IMR-90 (cell line): ENCODE measurements around the gene PPRC1. TPM values are rescaled to one million over a fixed set of nuclear protein-coding genes. Genes with fewer than 3 reads are reported as not detected.

Experiments
- ATAC-seq: fragments of 200-7000 bp; cut with Tn5 transposase; 2 replicates; pipeline ENCODE4 v1.9.1; 2020; ENCODE audit warnings: low read depth, mild to moderate bottlenecking, moderate library complexity
- BruUV-seq: library from RNA; stranded (reverse); fragments of 400-500 nt; replicated peaks from 2 replicates; lab custom pipeline; 2021; lab: Mats Ljungman, UMichigan
- CTCF ChIA-PET: fragments of 300-600 bp; formaldehyde crosslinking; extraction: SDS; loops from one replicate; lab custom pipeline; 2021; ENCODE audit warnings: antibody characterized with exemption; lab: Yijun Ruan, JAX
- POLR2A ChIA-PET: fragments of 300-600 bp; sonication (Branson Sonifier 250); formaldehyde crosslinking; loops from one replicate; lab custom pipeline; 2022; ENCODE audit warnings: antibody characterized with exemption; ENCODE audit not compliant: unreplicated experiment; lab: Charles Lee
- DNase-seq: peaks from one replicate; pipeline ENCODE4 v3.0.0; 2013
- H2AFZ ChIP-seq: replicated peaks from 2 replicates; pipeline ENCODE3; 2013; ENCODE audit warnings: low read length, mild to moderate bottlenecking; ENCODE audit not compliant: poor library complexity
- H2AK5ac ChIP-seq: 2 replicates; pipeline ENCODE4 v1.6.1; 2013; ENCODE audit warnings: low read depth, low read length, inconsistent platforms
- H2AK9ac ChIP-seq: replicated peaks from 2 replicates; pipeline ENCODE3; 2013; ENCODE audit warnings: mild to moderate bottlenecking, low read depth, low read length, moderate library complexity; ENCODE audit not compliant: poor library complexity
- H2BK120ac ChIP-seq: 2 replicates; pipeline ENCODE4 v1.6.1; 2013; ENCODE audit warnings: low read depth, low read length, inconsistent platforms
- H2BK15ac ChIP-seq: 3 replicates; pipeline ENCODE4 v1.6.1; 2013; ENCODE audit warnings: low read depth, low read length, inconsistent platforms
- H2BK20ac ChIP-seq: 2 replicates; pipeline ENCODE4 v1.6.1; 2013; ENCODE audit warnings: low read depth, mild to moderate bottlenecking, inconsistent platforms, low read length, moderate library complexity
- H2BK5ac ChIP-seq: 2 replicates; pipeline ENCODE4 v1.6.1; 2013; ENCODE audit warnings: mild to moderate bottlenecking, low read depth, low read length, inconsistent platforms; ENCODE audit not compliant: poor library complexity, severe bottlenecking
- H3K14ac ChIP-seq: replicated peaks from 2 replicates; pipeline ENCODE4 v1.6.1; 2013; ENCODE audit warnings: low read depth, low read length, inconsistent platforms
- H3K18ac ChIP-seq: 2 replicates; pipeline ENCODE4 v1.6.1; 2013; ENCODE audit warnings: low read depth, low read length, control low read depth
- H3K23ac ChIP-seq: 2 replicates; pipeline ENCODE4 v1.6.1; 2013; ENCODE audit warnings: low read depth, low read length, inconsistent platforms
- H3K27ac ChIP-seq: 2 replicates; pipeline ENCODE4 v1.5.1; 2013; ENCODE audit warnings: mild to moderate bottlenecking, control low read depth, low read length; ENCODE audit not compliant: insufficient read depth
- H3K27me3 ChIP-seq: 2 replicates; pipeline ENCODE4 v1.6.1; 2013; ENCODE audit warnings: low read length; ENCODE audit not compliant: control insufficient read depth, insufficient read depth
- H3K36me3 ChIP-seq: 2 replicates; pipeline ENCODE4 v1.6.1; 2013; ENCODE audit warnings: low read length, mixed read lengths; ENCODE audit not compliant: control insufficient read depth, insufficient read depth
- H3K4ac ChIP-seq: 2 replicates; pipeline ENCODE4 v1.6.1; 2013; ENCODE audit warnings: low read depth, low read length, inconsistent platforms
- H3K4me1 ChIP-seq: 2 replicates; pipeline ENCODE4 v1.6.1; 2013; ENCODE audit warnings: low read length, mixed read lengths; ENCODE audit not compliant: control insufficient read depth, insufficient read depth
- H3K4me2 ChIP-seq: 2 replicates; pipeline ENCODE4 v1.6.1; 2013; ENCODE audit warnings: low read depth, mild to moderate bottlenecking, control low read depth, low read length, moderate library complexity
- H3K4me3 ChIP-seq: 2 replicates; pipeline ENCODE4 v1.5.1; 2013; ENCODE audit warnings: low read depth, mild to moderate bottlenecking, control low read depth, low read length, moderate library complexity; ENCODE audit not compliant: insufficient read depth
- H3K56ac ChIP-seq: 2 replicates; pipeline ENCODE4 v1.6.1; 2013; ENCODE audit warnings: low read length, inconsistent platforms; ENCODE audit not compliant: insufficient read depth; ENCODE audit errors: extremely low read depth
- H3K79me1 ChIP-seq, 2 experiments: 2 replicates each; pipeline ENCODE4 v1.6.1; 2013; ENCODE audit warnings: low read length in 2 of 2, inconsistent platforms in 1 of 2, low read depth in 1 of 2
- H3K9ac ChIP-seq: 2 replicates; pipeline ENCODE4 v1.6.1; 2013; ENCODE audit warnings: low read depth, low read length, control low read depth
- H3K9me1 ChIP-seq: 2 replicates; pipeline ENCODE4 v1.6.1; 2013; ENCODE audit warnings: low read length, inconsistent platforms; ENCODE audit not compliant: insufficient read depth
- H3K9me3 ChIP-seq: 2 replicates; pipeline ENCODE4 v1.6.1; 2013; ENCODE audit warnings: low read length; ENCODE audit not compliant: control insufficient read depth, insufficient read depth
- H4K20me1 ChIP-seq: 2 replicates; pipeline ENCODE4 v1.6.1; 2013; ENCODE audit warnings: low read length, inconsistent platforms; ENCODE audit not compliant: insufficient read depth
- H4K5ac ChIP-seq: 2 replicates; pipeline ENCODE4 v1.6.1; 2013; ENCODE audit warnings: mild to moderate bottlenecking, low read depth, low read length, control low read depth
- H4K8ac ChIP-seq, 2 experiments: 2 replicates each; pipeline ENCODE4 v1.6.1; 2013; ENCODE audit warnings: low read depth in 2 of 2, low read length in 2 of 2, control low read depth in 1 of 2, inconsistent platforms in 1 of 2
- H4K91ac ChIP-seq: 2 replicates; pipeline ENCODE4 v1.6.1; 2013; ENCODE audit warnings: low read depth, low read length, inconsistent platforms; ENCODE audit not compliant: insufficient read depth
- BHLHE40 ChIP-seq: fragments of 150-350 bp; IDR thresholded peaks from 2 replicates; pipeline ENCODE4 v1.6.1; 2016; ENCODE audit warnings: mild to moderate bottlenecking, low read depth, low read length
- CEBPB ChIP-seq: IDR thresholded peaks from 2 replicates; pipeline ENCODE4 v1.6.1; 2012; ENCODE audit warnings: low read depth, low read length, improper control_type of control experiment
- CHD1 ChIP-seq: IDR thresholded peaks from 2 replicates; pipeline ENCODE4 v1.6.1; 2012; ENCODE audit warnings: low read depth, low read length, improper control_type of control experiment
- CTCF ChIP-seq: conservative IDR thresholded peaks from 2 replicates; pipeline ENCODE4 v1.5.1; 2012; ENCODE audit warnings: mild to moderate bottlenecking, low read depth, low read length, improper control_type of control experiment
- ELK1 ChIP-seq: fragments of 150-350 bp; IDR thresholded peaks from 2 replicates; pipeline ENCODE4 v1.6.1; 2016; ENCODE audit warnings: low read depth, mild to moderate bottlenecking, low read length, moderate library complexity, borderline replicate concordance
- FOS ChIP-seq: fragments of 150-350 bp; IDR thresholded peaks from 2 replicates; pipeline ENCODE4 v1.6.1; 2016; ENCODE audit warnings: low read depth, low read length
- MAFK ChIP-seq: IDR thresholded peaks from 2 replicates; pipeline ENCODE4 v1.6.1; 2012; ENCODE audit warnings: low read depth, low read length, improper control_type of control experiment
- MAZ ChIP-seq: IDR thresholded peaks from 2 replicates; pipeline ENCODE4 v1.6.1; 2012; ENCODE audit warnings: low read depth, mild to moderate bottlenecking, low read length, improper control_type of control experiment, moderate library complexity, borderline replicate concordance
- MXI1 ChIP-seq: IDR thresholded peaks from 2 replicates; pipeline ENCODE4 v1.6.1; 2012; ENCODE audit warnings: low read depth, mild to moderate bottlenecking, low read length, moderate library complexity, borderline replicate concordance
- NFE2L2 ChIP-seq: fragments of 150-350 bp; IDR thresholded peaks from 2 replicates; pipeline ENCODE4 v1.6.1; 2016; ENCODE audit warnings: low read depth, mild to moderate bottlenecking, low read length
- POLR2A ChIP-seq: IDR thresholded peaks from 2 replicates; pipeline ENCODE4 v1.6.1; 2012; ENCODE audit warnings: mild to moderate bottlenecking, low read depth, low read length
- RAD21 ChIP-seq: IDR thresholded peaks from 2 replicates; pipeline ENCODE4 v1.6.1; 2012; ENCODE audit warnings: low read length, improper control_type of control experiment
- RCOR1 ChIP-seq: IDR thresholded peaks from 2 replicates; pipeline ENCODE4 v1.6.1; 2012; ENCODE audit warnings: mild to moderate bottlenecking, low read length, improper control_type of control experiment; ENCODE audit not compliant: insufficient replicate concordance
- RFX5 ChIP-seq: IDR thresholded peaks from 2 replicates; pipeline ENCODE4 v1.8.0; 2012; ENCODE audit warnings: low read depth, mild to moderate bottlenecking, low read length, moderate library complexity
- SMC3 ChIP-seq: fragments of 150-350 bp; IDR thresholded peaks from 2 replicates; pipeline ENCODE4 v1.6.1; 2016; ENCODE audit warnings: low read depth, mild to moderate bottlenecking, antibody characterized with exemption, low read length, moderate library complexity
- USF2 ChIP-seq: fragments of 150-350 bp; IDR thresholded peaks from 2 replicates; pipeline ENCODE4 v1.6.1; 2017; ENCODE audit warnings: mild to moderate bottlenecking, antibody characterized with exemption, low read length, low read depth
- WGBS, 2 experiments: methylation state at CpG; one replicate each; pipeline versions ENCODE4 v1.1.5 to v1.1.7; 2013; ENCODE audit warnings: missing lambda C conversion rate in 2 of 2; ENCODE audit not compliant: insufficient read length in 1 of 2; ENCODE audit errors: extremely low coverage in 2 of 2; 5-methylcytosine and 5-hydroxymethylcytosine counted together
- dilution Hi-C: fragments of 300-500 bp; cut with HindIII; formaldehyde crosslinking; loops from one replicate; pipeline ENCODE4 v1.14.3; 2018; ENCODE audit warnings: low sequenced_read_pairs; ENCODE audit not compliant: unreplicated experiment
- in situ Hi-C: fragments of 300-500 bp; cut with MboI; formaldehyde crosslinking; loops from 3 replicates; pipeline ENCODE4 v1.14.3; 2019; ENCODE audit warnings: low sequenced_read_pairs, inconsistent platforms, mixed read lengths
- intact Hi-C: fragments of 100-400 bp; cut with micrococcal nuclease; formaldehyde crosslinking; loops from 2 replicates; pipeline ENCODE4 v1.10.0; 2022
- polyA plus RNA-seq, 3 experiments: library from polyadenylated mRNA; depleted of rRNA; stranded (reverse); fragments of >200 nt; gene quantifications; 2 replicates each; pipeline ENCODE4 v1.2.3, GENCODE V29; 2012; ENCODE audit warnings: low replicate concordance in 1 of 3
- total RNA-seq: library from RNA; depleted of rRNA; stranded (reverse); fragments of >200 nt; gene quantifications from 2 replicates; pipeline ENCODE4 v1.2.3, GENCODE V29; 2012

Gene PPRC1
- total and polyA plus RNA-seq, 2 of the 4 experiments (the other 2 are of a cell fraction), result 11.8 to 38.7 TPM

GRCh38 chr10:102102421-102102820 lies 30.4 kb upstream of the PPRC1 start:
- no CpG with 5 or more reads among the region's 1 CpG for WGBS, 2 experiments
- Histone ChIP-seq H4K91ac (no peak overlapping the region), H2BK15ac (no peak overlapping the region), H2AK9ac (no peak overlapping the region), H3K27ac (no peak overlapping the region), H2BK120ac (no peak overlapping the region), H3K9me1 (peaks cover 23% of the 10 kb centered on the region), H2BK20ac (no peak overlapping the region), H2BK5ac (no peak overlapping the region), H4K20me1 (peaks cover 25% of the 10 kb centered on the region; the same call in 1 of the 2 replicates), H3K56ac (no peak overlapping the region), H3K36me3 (peaks cover 40% of the 10 kb centered on the region), H3K18ac (no peak overlapping the region), H3K23ac (no peak overlapping the region), H3K9ac (no peak overlapping the region), H3K79me1 (peaks cover 6 to 26% of the 10 kb centered on the region in 2 experiments; a peak in 3 of 4 replicates), H3K9me3 (no peaks in the 10 kb centered on the region), H3K14ac (no peak overlapping the region), H3K4ac (no peak overlapping the region), H3K27me3 (no peaks in the 10 kb centered on the region), H2AK5ac (no peak overlapping the region), H2AFZ (no peak overlapping the region), H3K4me3 (no peak overlapping the region), H4K8ac (no peak overlapping the region), H4K5ac (no peak overlapping the region), H3K4me1 (no peaks in the 10 kb centered on the region), H3K4me2 (no peak overlapping the region)
- ChIA-PET POLR2A (interaction anchor here (0.6 kb wide), 1 partner anchor 410 kb away, joined by 12 read pairs; no protein-coding TSS in a partner anchor), CTCF (interaction anchor here (0.7 kb wide), 1 partner anchor 28 kb away, joined by 3 read pairs; no protein-coding TSS in a partner anchor)
- TF ChIP-seq NFE2L2 (no peak), FOS (no peak), CHD1 (no peak), POLR2A (no peak), MXI1 (no peak), RFX5 (no peak), RAD21 (no peak), BHLHE40 (no peak), ELK1 (no peak), MAZ (no peak), MAFK (no peak), SMC3 (no peak), CTCF (no peak), USF2 (no peak), CEBPB (no peak), RCOR1 (no peak)
- DNase-seq (no peak), ATAC-seq (no peak; the same call in 1 of the 2 replicates)
- intact Hi-C loops (no loop called here), dilution Hi-C loops (no loop called here), in situ Hi-C loops (no loop called here)
- BruUV-seq, result no TSS peak
